Gastroesophageal sphincter (tissue), 4 donors: ENCODE measurements around the gene CNP. TPM values are rescaled to one million over a fixed set of nuclear protein-coding genes. Genes with fewer than 3 reads are reported as not detected.
A peak's percentile ranks its signal among the peaks of the same experiment; 100 is the strongest.

Source experiments
- ATAC-seq: fragments of 150-250 bp; one replicate; pipeline ENCODE4 v1.9.1; 2016; ENCODE audit warnings: mild to moderate bottlenecking, moderate library complexity
- H3K27ac ChIP-seq, 4 donors: fragments of 200-600 bp; sonication (generic) in 3 of 4; 1 replicate in 3 of 4; 2 replicates in 1 of 4; pipeline ENCODE4 v1.5.1; 2016 to 2019
- H3K27me3 ChIP-seq: fragments of 200-600 bp; sonication (generic); one replicate; pipeline ENCODE4 v1.5.1; 2019
- H3K36me3 ChIP-seq, 2 donors: fragments of 200-600 bp; sonication (generic); one replicate each; pipeline ENCODE4 v1.5.1; 2019; ENCODE audit warnings: control low read depth in 1 of 2
- H3K4me1 ChIP-seq, 3 donors: fragments of 200-600 bp; sonication (generic); 1 replicate in 2 of 3; 2 replicates in 1 of 3; pipeline ENCODE4 v1.5.1; 2016 to 2019; ENCODE audit warnings: control low read depth in 2 of 3
- H3K4me3 ChIP-seq, 2 donors: fragments of 200-600 bp; sonication (generic); one replicate each; pipeline ENCODE4 v1.5.1; 2019; ENCODE audit warnings: mild to moderate bottlenecking in 1 of 2, moderate library complexity in 1 of 2
- H3K9me3 ChIP-seq, 3 donors: fragments of 200-600 bp; sonication (generic); one replicate each; pipeline ENCODE4 v1.5.1; 2017 to 2019; ENCODE audit warnings: control low read depth in 2 of 3
- CTCF ChIP-seq, 4 experiments: fragments of 200-600 bp in 2 of 4; fragments of 450-650 bp in 2 of 4; sonication (generic) in 1 of 4; IDR thresholded peaks; one replicate each; pipeline ENCODE4 v1.5.1; 2017 to 2019; ENCODE audit warnings: antibody characterized with exemption in 4 of 4, mild to moderate bottlenecking in 2 of 4, moderate library complexity in 2 of 4
- EP300 ChIP-seq: sonication (generic); formaldehyde crosslinking; IDR thresholded peaks from one replicate; pipeline ENCODE4 v1.6.1; 2017; ENCODE audit warnings: antibody characterized with exemption, mild to moderate bottlenecking
- POLR2A ChIP-seq, 2 donors: fragments of 450-650 bp; IDR thresholded peaks; one replicate each; pipeline ENCODE4 v1.6.1; 2017; ENCODE audit warnings: antibody characterized with exemption in 2 of 2, mild to moderate bottlenecking in 2 of 2, moderate library complexity in 1 of 2
- POLR2AphosphoS5 ChIP-seq: sonication (generic); formaldehyde crosslinking; IDR thresholded peaks from one replicate; pipeline ENCODE4 v1.6.1; 2017; ENCODE audit warnings: antibody characterized with exemption
- WGBS, 2 donors: methylation state at CpG; one replicate each; pipeline ENCODE4 v1.1.5; 2018; ENCODE audit warnings: low coverage in 1 of 2; 5-methylcytosine and 5-hydroxymethylcytosine counted together
- total RNA-seq, 4 donors: library from RNA; depleted of rRNA; stranded (reverse); fragments of >200 nt; gene quantifications; one replicate each; pipeline ENCODE4 v1.1.0, GENCODE V29; 2016

CNP gene
- total RNA-seq, 4 donors from 2014 or later: 56.7 to 97.9 (median 64.7) TPM

- 3 to 40% methylated on average over 1 to 12 of the region's 12 CpGs for WGBS, 2 donors
- no peaks in the 10 kb centered on the region for H3K9me3 ChIP-seq
- no peak for TF ChIP-seq CTCF (IDR thresholded peaks at IDR 0.05)
- no peak for TF ChIP-seq EP300
- no peak for TF ChIP-seq POLR2A (IDR thresholded peaks at IDR 0.05)
- TF ChIP-seq POLR2AphosphoS5: no peak
Measured at GRCh38 chr17:42016411-42016831, 49.8 kb downstream of the CNP start.

GRCh38 chr17:42016941-42017865, 50.6 kb downstream of the CNP start, which contains the start of gene DNAJC7:
Gene DNAJC7, minus strand, starts transcription at chr17:42017439. Its CDS starts 23 bp downstream, at chr17:42017416.
- Histone ChIP-seq H3K4me3 (peak within 1 kb of the TSS; percentile 83 to 87), H3K27me3 (no peaks in the 10 kb centered on the region), H3K9me3 (no peaks in the 10 kb centered on the region), H3K27ac (peak within 1 kb of the TSS; percentile 81 to 95 (median 90)), H3K36me3 (peaks cover 0 to 7% of the 10 kb centered on the region in 2 donors), H3K4me1 (peaks cover 0 to 75% (median 43%) of the 10 kb centered on the region in 3 donors)
- ATAC-seq: peak; percentile 94
- WGBS, 2 donors: 0% methylated on average over 19 of the region's 70 CpGs; no CpG with 5 or more reads in 1 of the 2 donors
- TF ChIP-seq EP300 (no peak), POLR2AphosphoS5 (peak; percentile 44), POLR2A (IDR thresholded peaks at IDR 0.05) (peak; percentile 47 to 50), CTCF (IDR thresholded peaks at IDR 0.05) (peak in 1 of 4 experiments; percentile 54)

More at GRCh38 chr17:42016411-42016831, 49.8 kb downstream of the CNP start:
- H3K4me3 ChIP-seq: peak overlapping the region; percentile 83 to 87
- ATAC-seq: no peak
- H3K4me1 ChIP-seq: peaks cover 0 to 80% (median 44%) of the 10 kb centered on the region in 3 donors
- no peaks in the 10 kb centered on the region for H3K27me3 ChIP-seq
- H3K27ac ChIP-seq: peak overlapping the region; percentile 81 to 95 (median 90)
- no peaks in the 10 kb centered on the region for H3K36me3 ChIP-seq

- ATAC-seq: no peak
- peaks cover 0 to 13% of the 10 kb centered on the region in 2 donors for H3K36me3 ChIP-seq
Measured at GRCh38 chr17:42017866-42018200, 51.2 kb downstream of the CNP start.

GRCh38 chr17:42018339-42018738, 51.7 kb downstream of the CNP start:
- 35% methylated on average over 2 to 3 of the region's 3 CpGs for WGBS, 2 donors
- H3K4me3 ChIP-seq: peak overlapping the region in 1 of 2 donors; percentile 87

More at GRCh38 chr17:42017866-42018200, 51.2 kb downstream of the CNP start:
- no peaks in the 10 kb centered on the region for H3K27me3 ChIP-seq
- peak overlapping the region; percentile 83 to 87 for H3K4me3 ChIP-seq
- TF ChIP-seq POLR2AphosphoS5: no peak
- TF ChIP-seq EP300: no peak
- TF ChIP-seq POLR2A (IDR thresholded peaks at IDR 0.05): no peak
- TF ChIP-seq CTCF (IDR thresholded peaks at IDR 0.05): no peak
- peak overlapping the region; percentile 81 to 95 (median 90) for H3K27ac ChIP-seq
- WGBS, 2 donors: 4 to 13% methylated on average over 2 to 4 of the region's 11 CpGs
- peaks cover 0 to 69% (median 37%) of the 10 kb centered on the region in 3 donors for H3K4me1 ChIP-seq
- H3K9me3 ChIP-seq: no peaks in the 10 kb centered on the region

More at GRCh38 chr17:42018339-42018738, 51.7 kb downstream of the CNP start:
- H3K9me3 ChIP-seq: no peaks in the 10 kb centered on the region
- peak overlapping the region in 3 of 4 donors; percentile 88 to 95 (median 92) for H3K27ac ChIP-seq
- H3K4me1 ChIP-seq: peaks cover 0 to 64% (median 32%) of the 10 kb centered on the region in 3 donors
- TF ChIP-seq POLR2A (IDR thresholded peaks at IDR 0.05): no peak
- no peak for TF ChIP-seq CTCF (IDR thresholded peaks at IDR 0.05)
- TF ChIP-seq EP300: no peak
- no peak for TF ChIP-seq POLR2AphosphoS5
- H3K27me3 ChIP-seq: no peaks in the 10 kb centered on the region
- ATAC-seq: no peak
- peaks cover 0 to 18% of the 10 kb centered on the region in 2 donors for H3K36me3 ChIP-seq
